HepG2 (cell line): ENCODE measurements around the gene EXOSC9. TPM values are rescaled to one million over a fixed set of nuclear protein-coding genes. Genes with fewer than 3 reads are reported as not detected.

Experiments
- ATF7 ChIP-seq, 2 experiments: fragments of 450-650 bp in 1 of 2; sonication (generic) in 1 of 2; formaldehyde crosslinking in 1 of 2; IDR thresholded peaks; 2 replicates each; pipeline versions ENCODE4 v1.4.0 to v1.6.1; 2016 to 2020; ENCODE audit warnings: antibody characterized with exemption in 1 of 2, mild to moderate bottlenecking in 1 of 2, missing genetic modification reagents in 1 of 2
- CHCHD3 ChIP-seq: sonication (generic); formaldehyde crosslinking; IDR thresholded peaks from 2 replicates; pipeline ENCODE4 v1.8.0; 2022; ENCODE audit warnings: mild to moderate bottlenecking, missing genetic modification reagents, moderate library complexity
- CSRNP2 ChIP-seq: sonication (generic); formaldehyde crosslinking; conservative IDR thresholded peaks from 2 replicates; pipeline ENCODE4 v1.8.0; 2022; ENCODE audit warnings: low read depth, missing genetic modification reagents
- E2F5 ChIP-seq: sonication (generic); formaldehyde crosslinking; conservative IDR thresholded peaks from 2 replicates; pipeline ENCODE4 v1.4.0; 2020; ENCODE audit warnings: missing genetic modification reagents
- FOXM1 ChIP-seq: sonication (generic); formaldehyde crosslinking; IDR thresholded peaks from 2 replicates; pipeline ENCODE4 v1.5.0; 2020; ENCODE audit warnings: missing genetic modification reagents
- HMGA1 ChIP-seq: sonication (generic); formaldehyde crosslinking; conservative IDR thresholded peaks from 2 replicates; pipeline ENCODE4 v1.4.0; 2020; ENCODE audit warnings: missing genetic modification reagents
- IRF2 ChIP-seq: IDR thresholded peaks from 2 replicates; pipeline ENCODE4 v1.6.1; 2018; ENCODE audit warnings: missing genetic modification reagents, missing compliant biosample characterization
- MAF1 ChIP-seq: sonication (generic); formaldehyde crosslinking; IDR thresholded peaks from 2 replicates; pipeline ENCODE4 v1.5.0; 2020; ENCODE audit warnings: missing genetic modification reagents, borderline replicate concordance
- MBNL3 ChIP-seq: fragments of 250-450 bp; sonication (Bioruptor Pico); conservative IDR thresholded peaks from 2 replicates; pipeline ENCODE4 v1.8.0; 2022; ENCODE audit warnings: mild to moderate bottlenecking, inconsistent platforms
- MYPOP ChIP-seq: sonication (generic); formaldehyde crosslinking; IDR thresholded peaks from 2 replicates; pipeline ENCODE4 v1.8.1; 2023; ENCODE audit warnings: mild to moderate bottlenecking, moderate library complexity, missing genetic modification reagents
- NFKBIZ ChIP-seq: IDR thresholded peaks from 2 replicates; pipeline ENCODE4 v1.6.1; 2018; ENCODE audit warnings: missing genetic modification reagents, missing compliant biosample characterization
- TEAD3 ChIP-seq: optimal IDR thresholded peaks from 2 replicates; pipeline ENCODE3; 2016; ENCODE audit warnings: borderline replicate concordance
- THYN1 ChIP-seq: sonication (generic); formaldehyde crosslinking; IDR thresholded peaks from 2 replicates; pipeline ENCODE4 v1.8.1; 2023; ENCODE audit warnings: low read depth, mild to moderate bottlenecking, moderate library complexity, missing genetic modification reagents, borderline replicate concordance
- TOPORS ChIP-seq: sonication (generic); formaldehyde crosslinking; IDR thresholded peaks from 2 replicates; pipeline ENCODE4 v1.8.0; 2023; ENCODE audit warnings: mild to moderate bottlenecking, missing genetic modification reagents
- ZBTB38 ChIP-seq: sonication (generic); formaldehyde crosslinking; IDR thresholded peaks from 2 replicates; pipeline ENCODE4 v1.5.1; 2020; ENCODE audit warnings: mild to moderate bottlenecking, missing genetic modification reagents
- ZNF224 ChIP-seq: sonication (generic); formaldehyde crosslinking; IDR thresholded peaks from 2 replicates; pipeline ENCODE4 v1.5.0; 2020; ENCODE audit warnings: mild to moderate bottlenecking, missing genetic modification reagents
- ZNF329 ChIP-seq: sonication (generic); formaldehyde crosslinking; IDR thresholded peaks from 2 replicates; pipeline ENCODE4 v1.9.0; 2021; ENCODE audit warnings: low read depth, mild to moderate bottlenecking, missing genetic modification reagents
- ZNF556 ChIP-seq: sonication (generic); formaldehyde crosslinking; IDR thresholded peaks from 2 replicates; pipeline ENCODE4 v1.4.0; 2020; ENCODE audit warnings: mild to moderate bottlenecking, missing genetic modification reagents, borderline replicate concordance
- ZNF629 ChIP-seq: sonication (generic); formaldehyde crosslinking; conservative IDR thresholded peaks from 2 replicates; pipeline ENCODE4 v1.5.0; 2020; ENCODE audit warnings: missing genetic modification reagents
- ZNF746 ChIP-seq: sonication (generic); formaldehyde crosslinking; IDR thresholded peaks from 2 replicates; pipeline ENCODE4 v1.8.0; 2022; ENCODE audit warnings: mild to moderate bottlenecking, missing genetic modification reagents
- polyA plus RNA-seq, 8 experiments: library from polyadenylated mRNA; depleted of rRNA in 3 of 8; stranded (reverse) in 7 of 8; unstranded in 1 of 8; fragments of >200 nt; fragmentation: Illumina TruSeq in 4 of 8; extraction: Trizol in 4 of 8; gene quantifications; 2 replicates each; pipeline versions ENCODE4 v1.2.1 to v1.2.3, GENCODE V29; 2011 to 2016; ENCODE audit warnings: low read depth in 4 of 8, missing spikeins in 1 of 8, mixed read lengths in 1 of 8; ENCODE audit not compliant: insufficient read depth in 1 of 8
- total RNA-seq, 5 experiments: library from RNA; depleted of rRNA; stranded (reverse); fragments of >200 nt; fragmentation: Illumina TruSeq; extraction: Trizol; gene quantifications; 2 replicates each; pipeline ENCODE4 v1.2.3, GENCODE V29; 2016; ENCODE audit warnings: low read depth in 1 of 5
- TF ChIP-seq, protein P1 (sequence below): sonication (generic); formaldehyde crosslinking; IDR thresholded peaks from 2 replicates; pipeline ENCODE4 v1.5.0; 2020; ENCODE audit warnings: missing genetic modification reagents
- TF ChIP-seq, protein P2 (sequence below): sonication (generic); formaldehyde crosslinking; IDR thresholded peaks from 2 replicates; pipeline ENCODE4 v1.4.0; 2020; ENCODE audit warnings: missing genetic modification reagents, mild to moderate bottlenecking, borderline replicate concordance

The EXOSC9 gene
- total and polyA plus RNA-seq, 2 of the 13 experiments (the other 11 are each of a cell fraction or from before 2014, with no cell fraction given) = 26.0 to 48.0 TPM

- TF ChIP-seq, protein P1, sequence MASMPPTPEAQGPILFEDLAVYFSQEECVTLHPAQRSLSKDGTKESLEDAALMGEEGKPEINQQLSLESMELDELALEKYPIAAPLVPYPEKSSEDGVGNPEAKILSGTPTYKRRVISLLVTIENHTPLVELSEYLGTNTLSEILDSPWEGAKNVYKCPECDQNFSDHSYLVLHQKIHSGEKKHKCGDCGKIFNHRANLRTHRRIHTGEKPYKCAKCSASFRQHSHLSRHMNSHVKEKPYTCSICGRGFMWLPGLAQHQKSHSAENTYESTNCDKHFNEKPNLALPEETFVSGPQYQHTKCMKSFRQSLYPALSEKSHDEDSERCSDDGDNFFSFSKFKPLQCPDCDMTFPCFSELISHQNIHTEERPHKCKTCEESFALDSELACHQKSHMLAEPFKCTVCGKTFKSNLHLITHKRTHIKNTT = no peak
- no peak for TF ChIP-seq ZNF629
- peak; percentile 17; the same call in 1 of the 2 replicates for TF ChIP-seq ZNF556
- peak; percentile 64; the same call in 1 of the 2 replicates for TF ChIP-seq MYPOP (CRISPR knock-in tag)
- TF ChIP-seq ZNF224 (CRISPR knock-in tag) = 0 out of 2 replicates have a peak, but pooled peaks have one; percentile 20
- no peak for TF ChIP-seq NFKBIZ (CRISPR knock-in tag)
- TF ChIP-seq E2F5 (CRISPR knock-in tag) = peak; percentile 94
- TF ChIP-seq ZNF746 (CRISPR knock-in tag) = peak; percentile 58; the same call in 1 of the 2 replicates
- no peak for TF ChIP-seq ATF7 (IDR thresholded peaks at IDR 0.05)
- TF ChIP-seq ATF7 (CRISPR knock-in tag; IDR thresholded peaks at IDR 0.05) = 0 out of 2 replicates have a peak, but pooled peaks have one; percentile 47
- TF ChIP-seq FOXM1 (CRISPR knock-in tag) = peak; percentile 100
- TF ChIP-seq TOPORS = no peak; the same call in 1 of the 2 replicates
- no peak for TF ChIP-seq THYN1 (CRISPR knock-in tag)
- no peak for TF ChIP-seq CHCHD3 (CRISPR knock-in tag)
- TF ChIP-seq HMGA1 (CRISPR knock-in tag) = no peak
- TF ChIP-seq, protein P2, sequence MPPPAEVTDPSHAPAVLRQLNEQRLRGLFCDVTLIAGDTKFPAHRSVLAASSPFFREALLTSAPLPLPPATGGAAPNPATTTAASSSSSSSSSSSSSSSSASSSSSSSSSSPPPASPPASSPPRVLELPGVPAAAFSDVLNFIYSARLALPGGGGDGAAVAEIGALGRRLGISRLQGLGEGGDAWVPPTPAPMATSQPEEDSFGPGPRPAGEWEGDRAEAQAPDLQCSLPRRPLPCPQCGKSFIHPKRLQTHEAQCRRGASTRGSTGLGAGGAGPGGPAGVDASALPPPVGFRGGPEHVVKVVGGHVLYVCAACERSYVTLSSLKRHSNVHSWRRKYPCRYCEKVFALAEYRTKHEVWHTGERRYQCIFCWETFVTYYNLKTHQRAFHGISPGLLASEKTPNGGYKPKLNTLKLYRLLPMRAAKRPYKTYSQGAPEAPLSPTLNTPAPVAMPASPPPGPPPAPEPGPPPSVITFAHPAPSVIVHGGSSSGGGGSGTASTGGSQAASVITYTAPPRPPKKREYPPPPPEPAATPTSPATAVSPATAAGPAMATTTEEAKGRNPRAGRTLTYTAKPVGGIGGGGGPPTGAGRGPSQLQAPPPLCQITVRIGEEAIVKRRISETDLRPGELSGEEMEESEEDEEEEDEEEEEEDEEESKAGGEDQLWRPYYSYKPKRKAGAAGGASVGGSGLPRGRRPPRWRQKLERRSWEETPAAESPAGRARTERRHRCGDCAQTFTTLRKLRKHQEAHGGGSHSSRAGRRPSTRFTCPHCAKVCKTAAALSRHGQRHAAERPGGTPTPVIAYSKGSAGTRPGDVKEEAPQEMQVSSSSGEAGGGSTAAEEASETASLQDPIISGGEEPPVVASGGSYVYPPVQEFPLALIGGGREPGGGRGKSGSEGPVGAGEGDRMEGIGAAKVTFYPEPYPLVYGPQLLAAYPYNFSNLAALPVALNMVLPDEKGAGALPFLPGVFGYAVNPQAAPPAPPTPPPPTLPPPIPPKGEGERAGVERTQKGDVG (CRISPR knock-in tag) = 0 out of 2 replicates have a peak, but pooled peaks have one; percentile 24
- no peak for TF ChIP-seq ZNF329
- TF ChIP-seq MAF1 (CRISPR knock-in tag) = 0 out of 2 replicates have a peak, but pooled peaks have one; percentile 54
- TF ChIP-seq ZBTB38 (CRISPR knock-in tag) = peak; percentile 63; the same call in 1 of the 2 replicates
- peak; percentile 86; the same call in 1 of the 2 replicates for TF ChIP-seq CSRNP2
- TF ChIP-seq MBNL3 = no peak
- peak; percentile 83 for TF ChIP-seq IRF2 (CRISPR knock-in tag)
- peak; percentile 35 for TF ChIP-seq TEAD3 (CRISPR knock-in tag)
These were observed 22.5 kb downstream of the EXOSC9 start, which contains the start of gene CCNA2 (continued) for GRCh38 chr4:121823505-121824170.
